Subcutaneous abdominal adipose tissue (tissue), 5 donors: ENCODE results near the gene RNF213.
A peak's percentile ranks its signal among the peaks of the same experiment; 100 is the strongest.
"Not testable (repeated sequence)": the region's sequence is repeated elsewhere in the genome, so short reads cannot be mapped to it uniquely, and the experiment has no call there.

Experiments used
- H3K27ac ChIP-seq: one replicate; pipeline ENCODE4 v1.7.0; 2013; ENCODE audit warnings: low read depth, mild to moderate bottlenecking, inconsistent platforms, low read length, moderate library complexity
- H3K27me3 ChIP-seq, 5 donors: one replicate each; pipeline ENCODE4 v1.7.0; 2013; ENCODE audit warnings: low read length in 5 of 5, inconsistent platforms in 1 of 5; ENCODE audit not compliant: control insufficient read depth in 5 of 5, insufficient read depth in 4 of 5
- H3K36me3 ChIP-seq, 5 donors: one replicate each; pipeline ENCODE4 v1.7.0; 2013; ENCODE audit warnings: low read length in 5 of 5; ENCODE audit not compliant: control insufficient read depth in 5 of 5, insufficient read depth in 5 of 5
- H3K4me1 ChIP-seq, 5 donors: one replicate each; pipeline ENCODE4 v1.7.0; 2013; ENCODE audit warnings: low read length in 5 of 5, mild to moderate bottlenecking in 3 of 5, moderate library complexity in 1 of 5; ENCODE audit not compliant: control insufficient read depth in 5 of 5, insufficient read depth in 5 of 5
- H3K4me3 ChIP-seq, 5 donors: one replicate each; pipeline ENCODE4 v1.7.0; 2013; ENCODE audit warnings: low read length in 5 of 5, low read depth in 1 of 5
- H3K9ac ChIP-seq, 5 donors: one replicate each; pipeline ENCODE4 v1.7.0; 2013; ENCODE audit warnings: low read length in 5 of 5, mild to moderate bottlenecking in 4 of 5, moderate library complexity in 3 of 5
- H3K9me3 ChIP-seq, 5 donors: one replicate each; pipeline ENCODE4 v1.7.0; 2013; ENCODE audit warnings: low read length in 5 of 5; ENCODE audit not compliant: control insufficient read depth in 5 of 5
- donor health status: healthy.
- donor health status: healthy.
- donor health status: healthy.
- donor health status: healthy.
- donor health status: healthy.

The RNF213 gene

GRCh38 chr17:80237386-80237785 lies 23.3 kb upstream of the RNF213 start:
- no peak overlapping the region for H3K4me3 ChIP-seq
- H3K9ac ChIP-seq: no peak overlapping the region
- H3K27ac ChIP-seq: no peak overlapping the region
- peaks cover 0 to 49% (median 40%) of the 10 kb centered on the region in 5 donors for H3K36me3 ChIP-seq
- peaks cover 3 to 12% (median 10%) of the 10 kb centered on the region in 5 donors for H3K9me3 ChIP-seq
- peaks cover 0 to 3% (median 0%) of the 10 kb centered on the region in 5 donors for H3K4me1 ChIP-seq
- no peaks in the 10 kb centered on the region for H3K27me3 ChIP-seq

- H3K27me3 ChIP-seq: no peaks in the 10 kb centered on the region
- H3K4me1 ChIP-seq: peaks cover 0 to 3% (median 0%) of the 10 kb centered on the region in 5 donors
- no peak overlapping the region for H3K27ac ChIP-seq
- no peak overlapping the region for H3K9ac ChIP-seq
- peaks cover 0 to 58% (median 56%) of the 10 kb centered on the region in 5 donors for H3K36me3 ChIP-seq
- H3K4me3 ChIP-seq: no peak overlapping the region
- no peaks in the 10 kb centered on the region for H3K9me3 ChIP-seq
Observed at GRCh38 chr17:80242505-80242904, 18.1 kb upstream of the RNF213 start.

GRCh38 chr17:80243526-80244433 lies 16.9 kb upstream of the RNF213 start:
- Histone ChIP-seq H3K4me3 (no peak overlapping the region), H3K27me3 (no peaks in the 10 kb centered on the region), H3K4me1 (no peaks in the 10 kb centered on the region), H3K9me3 (no peaks in the 10 kb centered on the region), H3K36me3 (peaks cover 0 to 60% (median 48%) of the 10 kb centered on the region in 5 donors), H3K27ac (no peak overlapping the region), H3K9ac (peak overlapping the region in 1 of 5 donors; percentile 47)

- H3K9ac ChIP-seq, H3K27me3 ChIP-seq, H3K27ac ChIP-seq, H3K4me1 ChIP-seq, H3K4me3 ChIP-seq, H3K9me3 ChIP-seq: not testable (repeated sequence)
- peaks cover 0 to 67% (median 54%) of the 10 kb centered on the region in 5 donors for H3K36me3 ChIP-seq
Observed at GRCh38 chr17:80244448-80244847, 16.2 kb upstream of the RNF213 start.

- H3K4me1 ChIP-seq: no peaks in the 10 kb centered on the region
- no peak overlapping the region for H3K4me3 ChIP-seq
- H3K9me3 ChIP-seq: no peaks in the 10 kb centered on the region
- H3K27me3 ChIP-seq: no peaks in the 10 kb centered on the region
- peaks cover 0 to 70% (median 54%) of the 10 kb centered on the region in 5 donors for H3K36me3 ChIP-seq
- H3K9ac ChIP-seq: no peak overlapping the region
- no peak overlapping the region for H3K27ac ChIP-seq
Observed at GRCh38 chr17:80244871-80245509, 15.7 kb upstream of the RNF213 start.

GRCh38 chr17:80245566-80246265 lies 14.9 kb upstream of the RNF213 start:
- no peak overlapping the region for H3K27ac ChIP-seq
- no peak overlapping the region for H3K9ac ChIP-seq
- no peaks in the 10 kb centered on the region for H3K27me3 ChIP-seq
- no peaks in the 10 kb centered on the region for H3K4me1 ChIP-seq
- H3K4me3 ChIP-seq: no peak overlapping the region
- H3K9me3 ChIP-seq: no peaks in the 10 kb centered on the region
- H3K36me3 ChIP-seq: peaks cover 0 to 74% (median 54%) of the 10 kb centered on the region in 5 donors

GRCh38 chr17:80246266-80246681 lies 14.4 kb upstream of the RNF213 start:
- H3K4me1 ChIP-seq: no peaks in the 10 kb centered on the region
- H3K4me3 ChIP-seq: no peak overlapping the region
- H3K9ac ChIP-seq: no peak overlapping the region
- no peak overlapping the region for H3K27ac ChIP-seq
- H3K9me3 ChIP-seq: no peaks in the 10 kb centered on the region
- no peaks in the 10 kb centered on the region for H3K27me3 ChIP-seq
- H3K36me3 ChIP-seq: peaks cover 0 to 76% (median 51%) of the 10 kb centered on the region in 5 donors

GRCh38 chr17:80246726-80247125 lies 13.9 kb upstream of the RNF213 start:
- Histone ChIP-seq H3K27me3 (no peaks in the 10 kb centered on the region), H3K4me3 (no peak overlapping the region), H3K9ac (no peak overlapping the region), H3K27ac (no peak overlapping the region), H3K36me3 (peaks cover 0 to 72% (median 47%) of the 10 kb centered on the region in 5 donors), H3K9me3 (no peaks in the 10 kb centered on the region), H3K4me1 (no peaks in the 10 kb centered on the region)

- no peak overlapping the region for H3K27ac ChIP-seq
- H3K36me3 ChIP-seq: peaks cover 0 to 73% (median 45%) of the 10 kb centered on the region in 5 donors
- no peaks in the 10 kb centered on the region for H3K4me1 ChIP-seq
- no peak overlapping the region for H3K4me3 ChIP-seq
- H3K27me3 ChIP-seq: no peaks in the 10 kb centered on the region
- no peaks in the 10 kb centered on the region for H3K9me3 ChIP-seq
- no peak overlapping the region for H3K9ac ChIP-seq
Observed at GRCh38 chr17:80247561-80247960, 13.1 kb upstream of the RNF213 start.
